GM12878 (cell line): ENCODE measurements around the gene AFF2. TPM values are rescaled to one million over a fixed set of nuclear protein-coding genes. Genes with fewer than 3 reads are reported as not detected.

Experiments used
- ATAC-seq: fragments of 200-7000 bp; cut with Tn5 transposase; 3 replicates; pipeline ENCODE4 v1.9.1; 2020; ENCODE audit warnings: mild to moderate bottlenecking, moderate library complexity
- BruUV-seq: library from RNA; stranded (reverse); fragments of 400-500 nt; replicated peaks from 2 replicates; lab custom pipeline; 2021; lab: Mats Ljungman, UMichigan
- CTCF ChIA-PET: fragments of 300-600 bp; sonication (Branson Sonifier 250); formaldehyde crosslinking; extraction: SDS; loops from one replicate; lab custom pipeline; 2021; ENCODE audit warnings: inconsistent platforms; lab: Yijun Ruan, JAX
- POLR2A ChIA-PET: fragments of 350-600 bp; formaldehyde crosslinking; extraction: SDS; loops from one replicate; lab custom pipeline; 2021; ENCODE audit warnings: inconsistent platforms; lab: Charles Lee
- RAD21 ChIA-PET: fragments of 300-600 bp; sonication (Branson Sonifier 250); formaldehyde crosslinking; loops from one replicate; lab custom pipeline; 2023; ENCODE audit warnings: antibody characterized with exemption; ENCODE audit not compliant: unreplicated experiment; lab: Charles Lee
- SMC1A ChIA-PET: fragments of 300-600 bp; sonication (Branson Sonifier 250); formaldehyde crosslinking; loops from one replicate; lab custom pipeline; 2023; ENCODE audit not compliant: unreplicated experiment, uncharacterized antibody; lab: Charles Lee
- DNase-seq: peaks from one replicate; pipeline ENCODE4 v3.0.0-alpha.2; 2011; ENCODE audit warnings: low read depth, low spot score
- FAIRE-seq: peaks from 3 replicates; lab custom pipeline; 2011; peaks lifted over from hg19 to GRCh38; lab: Jason Lieb, UNC
- H2AFZ ChIP-seq: 2 replicates; pipeline ENCODE4 v1.6.0; 2011; ENCODE audit warnings: low read depth, low read length, control low read depth; ENCODE audit not compliant: control insufficient read depth
- H3K27ac ChIP-seq: 2 replicates; pipeline ENCODE4 v1.5.1; 2011; ENCODE audit warnings: control low read depth; ENCODE audit not compliant: control insufficient read depth, insufficient read depth
- H3K27me3 ChIP-seq, 2 experiments: replicated peaks in 1 of 2; 2 replicates each; pipeline versions ENCODE4 v1.6.0 to v1.6.1; 2011; ENCODE audit warnings: low read length in 1 of 2; ENCODE audit not compliant: control insufficient read depth in 2 of 2, insufficient read depth in 2 of 2
- H3K36me3 ChIP-seq, 2 experiments: 2 replicates each; pipeline ENCODE4 v1.5.1; 2011; ENCODE audit warnings: low read length in 1 of 2; ENCODE audit not compliant: control insufficient read depth in 2 of 2, insufficient read depth in 2 of 2
- H3K4me1 ChIP-seq: 2 replicates; pipeline ENCODE4 v1.6.1; 2011; ENCODE audit warnings: mild to moderate bottlenecking, low read length, moderate library complexity, mixed read lengths; ENCODE audit not compliant: control insufficient read depth, insufficient read depth
- H3K4me2 ChIP-seq: 2 replicates; pipeline ENCODE4 v1.6.0; 2011; ENCODE audit warnings: control low read depth; ENCODE audit not compliant: control insufficient read depth, insufficient read depth
- H3K4me3 ChIP-seq: fragments of 200-600 bp; sonication (generic); 2 replicates; pipeline ENCODE4 v1.5.1; 2016
- H3K79me2 ChIP-seq: 2 replicates; pipeline ENCODE4 v1.6.0; 2011; ENCODE audit warnings: low read length; ENCODE audit not compliant: control insufficient read depth, insufficient read depth
- H3K9ac ChIP-seq: 2 replicates; pipeline ENCODE4 v1.8.0; 2011; ENCODE audit warnings: low read length, control low read depth, mixed read lengths; ENCODE audit not compliant: control insufficient read depth, insufficient read depth
- H3K9me3 ChIP-seq: replicated peaks from 3 replicates; pipeline ENCODE4 v1.5.1; 2011; ENCODE audit warnings: mild to moderate bottlenecking, low read length; ENCODE audit not compliant: control insufficient read depth, insufficient read depth
- H4K20me1 ChIP-seq: 2 replicates; pipeline ENCODE4 v1.6.0; 2011; ENCODE audit not compliant: control insufficient read depth, insufficient read depth
- FOS ChIP-seq: IDR thresholded peaks from 3 replicates; pipeline ENCODE4 v1.6.1; 2011; ENCODE audit warnings: borderline replicate concordance; ENCODE audit not compliant: insufficient read length; ENCODE audit errors: extremely low read depth
- FOXK2 ChIP-seq: fragments of 450-650 bp; IDR thresholded peaks from 2 replicates; pipeline ENCODE4 v1.6.1; 2017; ENCODE audit warnings: mild to moderate bottlenecking, moderate library complexity
- MEF2A ChIP-seq: IDR thresholded peaks from 2 replicates; pipeline ENCODE4 v1.6.1; 2011; ENCODE audit warnings: low read depth, mild to moderate bottlenecking, low read length, moderate library complexity; ENCODE audit not compliant: insufficient read depth
- STAT3 ChIP-seq: IDR thresholded peaks from 2 replicates; pipeline ENCODE4 v1.6.1; 2011; ENCODE audit warnings: low read depth, low read length, improper control_type of control experiment
- ZSCAN29 ChIP-seq: fragments of 450-650 bp; IDR thresholded peaks from 2 replicates; pipeline ENCODE4 v1.6.1; 2017; ENCODE audit warnings: mild to moderate bottlenecking, moderate library complexity
- WGBS: methylation state at CpG from one replicate; pipeline ENCODE4 v1.1.6; 2016; ENCODE audit warnings: low lambda C conversion rate; ENCODE audit not compliant: insufficient replicate concordance, insufficient coverage; ENCODE audit errors: missing lambda C conversion rate; 5-methylcytosine and 5-hydroxymethylcytosine counted together
- in situ Hi-C: fragments of 300-500 bp; cut with MboI; formaldehyde crosslinking; loops from 9 replicates; pipeline ENCODE4 v1.14.3; 2018; ENCODE audit warnings: mixed read lengths
- intact Hi-C: fragments of 100-400 bp; cut with micrococcal nuclease; formaldehyde crosslinking; loops from one replicate; pipeline ENCODE4 v1.14.2; 2022; ENCODE audit not compliant: unreplicated experiment
- polyA plus RNA-seq, 11 experiments: library from polyadenylated mRNA; depleted of rRNA in 4 of 11; unstranded in 6 of 11; stranded (reverse) in 5 of 11; fragments of >200 nt; fragmentation: Nextera tagmentation in 4 of 11; fragmentation: Illumina TruSeq in 1 of 11; extraction: Ambion mirVana in 4 of 11; extraction: Trizol in 1 of 11; gene quantifications; 1 replicate in 1 of 11; 2 replicates in 10 of 11; pipeline versions ENCODE4 v1.2.1 to v1.2.3, GENCODE V29; 2011 to 2016; ENCODE audit warnings: inconsistent platforms in 2 of 11, missing spikeins in 2 of 11, low read depth in 1 of 11
- total RNA-seq, 4 experiments: library from RNA; depleted of rRNA in 3 of 4; stranded (reverse); fragments of >200 nt in 3 of 4; fragmentation: Illumina TruSeq in 1 of 4; extraction: Trizol in 1 of 4; gene quantifications; 2 replicates each; pipeline versions ENCODE4 v1.2.1 to v1.2.3, GENCODE V29; 2013 to 2021
- TF ChIP-seq, protein P1 (sequence below): fragments of 450-650 bp; IDR thresholded peaks from 2 replicates; pipeline ENCODE4 v1.6.1; 2016; ENCODE audit warnings: mild to moderate bottlenecking

Gene AFF2
- total and polyA plus RNA-seq, 10 of the 15 experiments (the other 5 are each of a cell fraction or from before 2014, with no cell fraction given): under 0.01 to 0.03 TPM; not detected in 8

DNA sequence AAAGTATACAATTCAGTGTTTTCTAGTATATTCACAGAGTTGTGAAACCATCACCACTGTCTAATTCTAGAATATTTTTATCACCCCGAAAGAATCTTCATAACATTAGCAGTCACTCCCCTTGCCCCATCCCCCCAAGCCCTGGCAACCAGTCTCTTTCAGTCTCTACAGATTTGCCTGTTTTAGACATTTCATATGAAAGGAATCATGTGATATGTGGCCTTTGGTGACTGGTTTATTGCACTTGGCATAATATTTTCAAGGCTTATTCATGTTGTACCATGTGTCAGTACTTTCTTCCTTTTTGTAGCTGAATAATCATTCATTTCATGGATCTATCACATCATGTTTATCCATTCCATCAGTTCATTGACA is 371.7 kb downstream of the AFF2 start:
- Histone ChIP-seq H3K27me3 (no peaks in the 10 kb centered on the region), H4K20me1 (no peaks in the 10 kb centered on the region), H3K79me2 (no peaks in the 10 kb centered on the region), H3K9ac (no peak overlapping the region), H2AFZ (no peak overlapping the region), H3K36me3 (no peaks in the 10 kb centered on the region), H3K9me3 (no peaks in the 10 kb centered on the region), H3K4me3 (no peak overlapping the region), H3K4me2 (no peak overlapping the region), H3K27ac (no peak overlapping the region), H3K4me1 (no peaks in the 10 kb centered on the region)
- DNase-seq (no peak), ATAC-seq (no peak), FAIRE-seq (no peak)
- ChIA-PET CTCF (no interaction called here), SMC1A (no interaction called here), POLR2A (no interaction called here), RAD21 (no interaction called here)
- 32% methylated on average over 1 of the region's 1 CpG for WGBS
- in situ Hi-C loops (no loop called here), intact Hi-C loops (no loop called here)
- BruUV-seq: no TSS peak
- TF ChIP-seq ZSCAN29: no peak
- TF ChIP-seq, protein P1, sequence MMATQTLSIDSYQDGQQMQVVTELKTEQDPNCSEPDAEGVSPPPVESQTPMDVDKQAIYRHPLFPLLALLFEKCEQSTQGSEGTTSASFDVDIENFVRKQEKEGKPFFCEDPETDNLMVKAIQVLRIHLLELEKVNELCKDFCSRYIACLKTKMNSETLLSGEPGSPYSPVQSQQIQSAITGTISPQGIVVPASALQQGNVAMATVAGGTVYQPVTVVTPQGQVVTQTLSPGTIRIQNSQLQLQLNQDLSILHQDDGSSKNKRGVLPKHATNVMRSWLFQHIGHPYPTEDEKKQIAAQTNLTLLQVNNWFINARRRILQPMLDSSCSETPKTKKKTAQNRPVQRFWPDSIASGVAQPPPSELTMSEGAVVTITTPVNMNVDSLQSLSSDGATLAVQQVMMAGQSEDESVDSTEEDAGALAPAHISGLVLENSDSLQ: no peak
- no peak for TF ChIP-seq FOS
- no peak for TF ChIP-seq FOXK2
- no peak for TF ChIP-seq MEF2A

DNA sequence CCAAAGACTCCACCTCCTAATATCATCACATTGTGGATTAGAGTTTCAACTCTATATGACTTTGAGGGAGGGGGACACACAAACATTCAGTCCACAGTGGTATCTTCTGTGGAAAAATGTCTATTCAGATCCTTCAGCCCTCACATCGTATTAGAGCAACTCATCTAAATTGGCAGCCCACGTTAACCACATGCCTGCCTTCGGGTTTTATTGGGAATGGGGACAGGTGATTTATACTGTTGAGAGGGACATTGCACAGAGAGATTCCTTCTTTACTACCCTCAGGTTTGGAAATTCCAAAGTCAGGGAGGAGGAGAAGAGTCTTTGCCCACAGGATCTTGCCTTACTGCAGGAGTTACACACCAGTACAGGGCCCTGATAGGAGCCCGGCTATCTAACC is 372.5 kb downstream of the AFF2 start:
- RAD21 ChIA-PET: no interaction called here
- Histone ChIP-seq H4K20me1 (no peaks in the 10 kb centered on the region), H3K79me2 (no peaks in the 10 kb centered on the region), H3K9ac (no peak overlapping the region), H3K4me2 (no peak overlapping the region), H3K27ac (no peak overlapping the region), H3K9me3 (no peaks in the 10 kb centered on the region), H3K4me3 (no peak overlapping the region), H3K4me1 (no peaks in the 10 kb centered on the region), H3K27me3 (no peaks in the 10 kb centered on the region), H2AFZ (no peak overlapping the region), H3K36me3 (no peaks in the 10 kb centered on the region)
- 28% methylated on average over 4 of the region's 4 CpGs for WGBS
- ATAC-seq: no peak
- in situ Hi-C loops (no loop called here), intact Hi-C loops (no loop called here)
- TF ChIP-seq STAT3: no peak
- DNase-seq: no peak
- POLR2A ChIA-PET: no interaction called here
- FAIRE-seq: no peak
- SMC1A ChIA-PET: no interaction called here
- CTCF ChIA-PET: no interaction called here
- no TSS peak for BruUV-seq
